GM21423 (cell line): ENCODE results near the gene SKIC8.

Experiments
- ATAC-seq: cut with Tn5 transposase; IDR thresholded peaks from one replicate; pipeline ENCODE4 v1.9.1; 2021; ENCODE audit warnings: mild to moderate bottlenecking, moderate library complexity; ENCODE audit not compliant: unreplicated experiment

The SKIC8 gene

DNA sequence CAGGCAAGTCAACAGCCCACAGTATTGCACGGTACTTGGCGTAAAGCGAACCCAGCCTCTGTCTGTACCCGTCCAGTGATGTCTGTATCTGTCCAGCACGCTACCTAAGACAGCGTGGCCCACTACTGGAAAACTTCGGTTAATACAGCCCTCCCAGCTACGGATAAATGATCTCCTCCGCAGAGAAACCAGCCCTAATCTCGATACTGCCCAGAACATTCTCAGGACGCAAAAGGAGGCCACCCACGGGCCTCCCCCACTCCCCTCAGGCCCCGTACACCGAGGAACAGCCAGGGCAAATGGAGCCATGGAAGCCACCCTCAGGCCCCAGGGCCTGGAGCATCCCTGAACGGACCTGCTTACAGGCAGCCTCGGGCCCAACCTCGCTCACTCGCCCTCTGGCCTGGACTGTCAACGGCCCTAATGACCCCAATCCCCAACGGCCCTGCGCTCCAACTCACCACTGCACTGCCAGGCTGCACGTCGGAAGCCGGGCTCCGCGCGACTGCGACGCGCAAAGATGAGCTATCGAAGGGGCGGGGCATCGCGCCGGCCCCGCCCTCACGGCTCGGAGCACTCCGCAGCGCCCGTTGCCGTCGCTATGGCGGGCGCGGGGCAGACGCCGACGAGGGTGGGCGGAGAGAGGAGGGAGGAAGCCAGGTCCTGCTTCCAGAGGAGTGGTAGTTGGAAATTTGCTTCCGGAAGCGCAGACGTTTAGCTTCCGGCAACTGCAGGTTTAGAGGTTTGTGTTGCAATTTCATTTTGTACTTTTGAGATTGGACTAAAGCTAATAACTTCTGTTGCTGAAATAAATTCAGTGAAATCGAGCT, at the start of gene SKIC8:
Gene SKIC8 (minus strand): TSS at position 509 of the 830 bp plus-strand sequence. CDS start 3,923 bp downstream, outside the sequence.
- ATAC-seq: peak; percentile 85

DNA sequence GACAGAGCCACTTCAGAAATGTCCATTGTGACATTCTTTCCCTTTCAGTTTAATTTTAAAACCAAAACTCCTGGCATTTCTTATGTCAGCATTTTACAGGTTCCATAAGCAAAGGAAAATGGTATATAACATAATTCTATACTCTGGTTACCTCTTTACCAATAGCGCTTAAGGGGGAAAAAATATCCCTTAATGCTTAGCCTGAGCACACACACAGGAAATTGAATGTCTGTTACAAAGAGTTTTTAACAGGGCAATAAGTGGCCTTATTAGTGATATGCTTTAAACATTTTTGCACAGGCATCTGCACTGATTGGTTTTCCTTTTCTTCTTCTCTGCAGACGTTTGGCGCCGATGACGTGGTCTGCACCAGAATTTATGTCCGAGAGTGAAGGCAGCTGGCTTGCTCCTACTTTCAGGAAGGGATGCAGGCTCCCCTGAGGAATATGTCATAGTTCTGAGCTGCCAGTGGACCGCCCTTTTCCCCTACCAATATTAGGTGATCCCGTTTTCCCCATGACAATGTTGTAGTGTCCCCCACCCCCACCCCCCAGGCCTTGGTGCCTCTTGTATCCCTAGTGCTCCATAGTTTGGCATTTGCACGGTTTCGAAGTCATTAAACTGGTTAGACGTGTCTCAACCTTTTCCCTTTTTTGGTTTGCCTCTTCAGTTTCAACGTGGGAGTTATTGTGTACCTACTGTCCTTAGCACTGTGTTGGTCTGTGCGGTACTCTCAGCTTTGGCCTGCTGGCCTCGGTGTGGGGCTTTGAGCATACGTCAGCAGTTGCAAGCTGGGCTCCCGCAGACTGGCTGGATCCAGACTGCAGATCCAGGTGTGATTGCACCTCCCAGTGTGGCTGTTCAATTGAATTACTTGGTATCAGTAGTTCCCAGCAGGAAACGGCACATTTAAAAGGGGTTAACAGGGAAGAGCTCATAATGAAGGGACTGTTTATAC, 48.5 kb upstream of the SKIC8 start:
- no peak for ATAC-seq

DNA sequence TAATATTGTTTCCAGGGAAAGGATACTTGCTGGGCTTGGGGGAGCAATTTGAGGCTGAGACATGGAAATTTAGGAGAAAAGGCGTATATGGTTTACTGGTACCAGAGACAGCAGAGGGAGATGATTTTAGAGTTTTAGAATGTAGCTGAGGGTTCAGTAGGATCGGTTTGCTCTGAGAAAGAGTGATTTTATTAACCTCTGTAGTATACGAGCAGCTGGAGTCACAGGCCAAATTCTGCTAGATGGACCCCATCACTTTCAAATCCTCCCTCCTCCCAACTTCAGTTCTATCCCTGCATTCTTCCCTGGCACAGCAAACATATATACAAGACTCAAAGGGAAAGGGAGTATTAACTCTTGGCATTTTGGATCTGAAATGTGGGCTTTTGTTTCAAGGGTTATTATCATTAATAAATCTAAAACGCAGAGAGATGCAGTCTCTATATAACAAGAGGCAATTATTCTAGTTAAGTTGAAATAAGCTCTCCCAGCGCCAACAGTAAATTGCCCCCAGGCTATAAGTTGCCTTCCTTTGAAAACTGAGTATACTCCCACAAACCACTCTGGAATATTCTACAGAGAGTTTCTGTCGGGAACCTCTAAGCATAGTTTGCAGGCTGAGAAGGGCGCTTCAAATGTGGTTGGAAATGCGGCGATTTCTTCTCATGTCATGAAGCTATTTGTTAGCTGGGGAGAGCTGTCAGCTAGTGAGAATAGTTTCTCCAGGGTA, 46.2 kb upstream of the SKIC8 start:
- ATAC-seq: no peak

DNA sequence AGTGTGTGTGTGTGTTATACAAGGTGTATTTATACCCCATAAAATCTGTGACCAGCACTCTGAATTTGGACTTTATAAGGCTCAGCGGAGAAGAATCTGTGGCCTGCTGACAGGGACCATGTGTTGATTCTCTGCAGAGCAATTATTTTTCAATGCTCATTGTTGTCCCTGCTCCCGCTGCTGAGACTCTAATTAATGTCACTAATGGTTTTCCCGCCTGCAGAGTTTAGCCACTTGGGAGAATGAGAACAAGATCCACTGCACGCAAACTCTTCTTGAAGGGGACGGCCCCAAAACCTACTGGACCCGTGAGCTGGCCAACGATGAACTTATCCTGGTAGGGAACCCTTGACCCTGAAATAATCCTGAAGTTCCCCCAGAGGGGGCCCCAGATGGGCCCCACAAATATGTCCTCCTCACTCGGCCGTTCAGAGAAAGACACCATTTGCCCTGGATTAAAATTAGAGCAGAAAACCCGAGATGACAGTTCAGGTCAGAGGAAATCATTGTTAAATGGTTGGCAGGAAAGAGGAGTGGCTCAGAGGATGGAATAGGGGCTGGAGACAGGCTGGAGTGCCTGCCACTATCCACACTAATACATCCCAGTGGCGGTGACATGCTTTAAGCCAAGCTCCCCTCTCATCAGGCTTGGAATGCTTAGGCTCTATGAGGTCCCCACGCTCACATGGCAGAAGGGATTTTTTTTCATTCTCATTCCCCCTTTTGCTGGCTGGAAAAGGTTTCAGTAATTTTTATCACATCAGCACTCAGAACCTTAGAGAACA, 44.1 kb upstream of the SKIC8 start:
- no peak for ATAC-seq

DNA sequence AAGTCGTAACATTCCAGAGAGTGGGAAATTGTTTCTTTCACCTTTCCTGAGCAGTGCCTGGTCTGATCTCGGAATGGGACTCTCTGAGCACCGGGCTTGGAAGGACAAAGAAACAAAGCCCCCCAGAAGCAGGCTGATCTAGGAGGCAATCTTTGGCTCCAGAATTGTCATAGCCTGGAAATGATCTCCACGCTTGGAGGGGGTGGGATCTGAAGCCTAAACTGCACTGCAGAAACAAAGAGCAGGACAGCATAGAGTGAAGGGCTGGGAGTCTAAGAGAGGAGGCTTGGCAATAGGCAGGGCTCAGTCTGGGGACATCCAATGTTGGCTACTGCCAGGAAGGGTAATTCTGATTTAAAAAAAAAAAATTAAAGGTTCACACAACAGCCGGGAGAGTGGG, 42.6 kb upstream of the SKIC8 start:
- no peak for ATAC-seq

DNA sequence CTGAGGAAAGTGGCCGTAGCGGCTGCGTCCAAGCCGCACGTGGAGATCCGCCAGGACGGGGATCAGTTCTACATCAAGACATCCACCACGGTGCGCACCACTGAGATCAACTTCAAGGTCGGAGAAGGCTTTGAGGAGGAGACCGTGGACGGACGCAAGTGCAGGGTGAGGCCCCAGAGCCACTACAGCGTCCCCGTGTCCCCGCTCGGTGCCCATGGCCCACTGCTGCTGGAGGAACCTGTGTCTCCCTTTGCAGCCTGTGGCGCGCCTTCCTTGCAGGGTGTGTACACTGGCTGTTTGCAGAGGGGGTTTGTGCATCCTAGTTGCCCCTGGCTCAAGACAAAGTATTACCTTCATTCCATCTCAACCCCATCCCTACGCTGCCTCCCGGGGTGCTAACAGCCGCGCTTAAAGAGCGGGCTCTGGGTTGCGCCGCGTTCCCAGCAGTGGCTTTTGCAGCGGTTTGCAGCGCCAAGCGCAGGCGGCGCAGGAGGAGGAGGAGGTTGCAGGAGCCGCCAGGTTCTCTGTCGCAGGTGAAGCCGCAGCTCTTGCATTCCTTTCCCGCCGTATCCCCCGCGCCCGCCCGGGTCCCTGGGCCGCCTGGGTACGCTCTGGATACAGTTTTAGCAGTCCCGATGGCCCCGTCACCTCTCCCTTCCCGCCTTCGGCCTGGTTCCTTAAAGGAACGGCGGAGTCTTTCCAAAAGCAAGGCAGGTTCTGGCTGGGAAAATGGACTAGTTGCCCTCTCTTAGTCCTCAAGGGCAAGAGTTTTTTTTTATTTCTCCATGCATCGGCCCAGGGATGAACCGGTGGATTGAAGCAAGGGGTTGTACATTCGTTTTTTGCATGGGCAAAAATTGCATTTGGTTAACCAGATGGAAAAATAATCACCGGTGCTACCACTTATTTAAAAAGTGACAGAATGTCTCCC, 41.9 kb upstream of the SKIC8 start:
- ATAC-seq: no peak

DNA sequence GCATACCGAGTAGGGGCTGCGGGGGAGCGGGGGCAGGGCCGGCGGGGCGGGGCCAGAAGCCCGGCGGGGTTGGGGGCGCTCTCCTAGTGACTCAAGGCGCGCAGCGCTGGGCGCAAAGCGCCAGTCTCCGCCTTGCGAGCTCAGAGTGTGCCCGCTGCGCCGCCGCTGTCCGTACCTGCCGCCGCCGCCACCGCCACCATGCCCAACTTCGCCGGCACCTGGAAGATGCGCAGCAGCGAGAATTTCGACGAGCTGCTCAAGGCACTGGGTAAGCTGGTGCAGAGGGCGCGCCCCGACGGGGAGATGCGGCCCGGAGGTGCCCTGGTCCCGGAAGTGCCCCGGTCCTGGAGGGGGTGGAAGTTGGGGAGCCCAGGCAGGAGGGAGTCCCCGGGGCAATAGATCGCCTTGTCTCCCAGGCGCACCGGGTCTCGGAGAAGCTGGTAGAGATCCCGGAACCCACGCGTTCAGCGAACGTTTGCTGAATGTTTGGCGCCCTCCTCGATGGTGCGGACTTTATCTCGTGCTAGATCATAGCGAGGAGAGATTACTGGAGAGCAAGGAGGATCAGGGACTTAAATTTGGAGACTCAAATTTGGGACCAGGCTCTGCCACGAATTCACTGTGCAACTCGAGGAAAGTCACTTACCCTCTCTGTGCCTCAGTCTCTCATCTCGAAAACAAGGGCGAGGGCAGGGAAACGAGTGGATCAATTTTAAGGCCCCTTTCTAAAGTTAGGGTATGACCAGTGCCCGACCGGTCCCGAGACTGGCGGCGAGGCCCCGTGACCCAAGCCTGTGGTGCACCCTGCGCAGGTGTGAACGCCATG, 41.0 kb upstream of the SKIC8 start, which contains the start of gene CRABP1:
Gene CRABP1 (plus strand): TSS at position 123 of the 826 bp plus-strand sequence. CDS start 76 bp downstream, at position 199.
- no peak for ATAC-seq

DNA sequence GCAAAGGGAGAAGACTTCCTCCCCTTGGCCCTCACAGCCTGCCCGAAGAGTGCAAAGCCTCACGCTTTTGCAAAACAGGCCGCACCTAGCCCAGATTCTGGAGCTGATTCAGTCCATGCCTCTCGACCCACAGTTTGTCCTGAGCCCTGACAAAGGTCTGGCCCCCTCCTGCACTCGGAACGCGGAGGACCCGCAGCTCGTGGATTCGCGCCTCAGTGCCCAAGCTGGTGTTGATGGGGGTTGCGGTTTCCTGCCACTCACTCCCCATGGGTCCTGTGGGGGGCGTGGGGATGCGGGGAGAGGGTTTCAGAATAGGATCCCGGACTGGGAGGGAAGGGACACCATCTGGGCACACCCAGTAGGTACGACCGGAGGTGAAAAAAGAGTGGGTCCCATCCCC, 40.1 kb upstream of the SKIC8 start:
- no peak for ATAC-seq

DNA sequence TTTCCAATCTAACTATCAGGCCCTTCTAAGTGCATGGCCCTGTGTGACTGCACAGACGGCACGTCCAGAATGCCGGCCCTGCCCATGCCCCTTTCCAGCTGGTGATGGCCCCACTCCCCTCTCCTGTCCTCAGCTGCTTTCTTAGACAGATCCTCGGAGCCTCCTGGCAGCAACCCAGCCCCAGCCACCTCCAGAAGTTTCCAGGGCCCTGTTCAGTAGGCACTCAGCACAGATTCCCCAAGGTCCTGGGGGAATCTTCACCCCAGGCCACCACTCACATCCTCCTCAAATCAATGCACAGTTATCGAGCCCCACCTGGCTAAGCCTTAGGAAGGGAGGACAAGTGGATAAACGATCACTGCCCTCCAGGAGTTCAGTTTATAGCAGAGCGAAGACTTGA, 39.4 kb upstream of the SKIC8 start:
- ATAC-seq: no peak

DNA sequence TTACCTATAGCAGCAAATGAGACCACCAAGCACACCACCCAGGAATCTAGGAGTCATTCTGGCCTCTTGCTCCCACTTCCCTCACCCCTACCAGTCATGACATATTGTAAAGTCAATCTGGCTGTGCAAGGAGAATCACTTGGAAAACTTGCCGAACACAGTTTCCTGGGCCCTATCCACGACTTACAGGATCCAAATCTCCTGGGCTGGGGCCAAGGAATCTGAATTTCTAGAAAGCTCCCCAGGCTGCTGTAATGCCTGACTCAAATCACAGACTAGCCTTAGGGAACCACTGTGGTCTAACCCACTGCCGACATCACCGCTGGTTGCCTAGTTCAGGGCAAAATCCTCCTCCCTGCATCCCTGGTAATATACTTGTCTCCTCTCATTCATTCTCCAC, 36.6 kb upstream of the SKIC8 start:
- no peak for ATAC-seq

DNA sequence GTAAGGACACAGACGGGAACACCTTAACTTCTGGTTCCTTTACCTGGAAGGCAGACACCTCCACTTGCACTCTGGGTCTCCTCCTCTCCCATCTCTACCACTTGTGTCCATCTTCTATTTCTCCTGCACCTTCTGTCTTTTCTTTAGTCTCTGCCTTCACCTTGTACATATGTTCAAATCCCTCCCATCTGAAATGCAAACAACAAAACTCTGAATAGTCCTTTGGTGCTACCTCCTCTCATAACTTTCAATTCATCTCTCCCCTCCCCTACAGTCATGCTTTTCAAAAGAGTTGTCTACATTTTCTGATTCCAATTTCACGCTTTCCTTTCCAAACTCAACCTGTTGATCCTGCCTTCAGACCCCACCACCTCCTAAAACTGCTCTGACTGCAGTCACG, 35.4 kb upstream of the SKIC8 start:
- no peak for ATAC-seq

DNA sequence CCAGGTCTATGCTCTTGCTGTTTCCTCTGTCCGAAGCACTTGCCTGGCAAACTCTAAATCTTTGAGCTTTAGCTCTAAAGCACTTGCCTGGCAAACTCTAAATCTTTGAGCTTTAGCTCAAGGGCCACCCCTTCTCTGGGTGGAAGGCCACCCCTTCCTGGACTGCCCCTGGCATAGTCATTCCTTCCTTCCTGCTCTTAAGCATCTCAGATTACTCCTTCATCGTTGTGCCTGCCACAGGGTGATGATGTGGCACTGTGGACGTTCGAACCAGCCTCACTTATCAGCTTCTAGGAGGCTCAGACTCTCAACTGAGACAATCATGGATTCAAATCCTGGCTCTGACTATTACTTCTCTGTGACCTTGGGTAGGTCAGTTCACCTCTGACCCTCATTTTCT, 30.2 kb upstream of the SKIC8 start:
- ATAC-seq: no peak

DNA sequence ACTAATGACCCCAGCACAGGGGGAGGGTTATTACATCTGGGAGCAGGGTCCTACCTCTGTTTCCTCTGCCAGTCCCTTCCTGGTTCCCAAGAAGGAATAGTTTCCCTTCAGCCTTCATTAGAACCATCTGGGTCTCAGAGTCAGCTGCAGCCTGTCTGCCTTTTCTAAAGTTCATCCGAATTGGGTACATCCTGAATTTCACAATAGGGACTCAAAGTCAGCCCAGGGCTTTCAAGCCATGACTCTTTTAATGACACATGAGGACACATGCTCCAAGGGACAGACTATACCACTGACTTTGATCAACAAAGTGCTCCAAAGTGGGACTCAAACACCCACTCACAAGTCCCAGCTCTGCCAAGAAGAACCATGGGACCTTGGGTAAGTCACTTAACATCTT, 28.1 kb upstream of the SKIC8 start:
- ATAC-seq: no peak

DNA sequence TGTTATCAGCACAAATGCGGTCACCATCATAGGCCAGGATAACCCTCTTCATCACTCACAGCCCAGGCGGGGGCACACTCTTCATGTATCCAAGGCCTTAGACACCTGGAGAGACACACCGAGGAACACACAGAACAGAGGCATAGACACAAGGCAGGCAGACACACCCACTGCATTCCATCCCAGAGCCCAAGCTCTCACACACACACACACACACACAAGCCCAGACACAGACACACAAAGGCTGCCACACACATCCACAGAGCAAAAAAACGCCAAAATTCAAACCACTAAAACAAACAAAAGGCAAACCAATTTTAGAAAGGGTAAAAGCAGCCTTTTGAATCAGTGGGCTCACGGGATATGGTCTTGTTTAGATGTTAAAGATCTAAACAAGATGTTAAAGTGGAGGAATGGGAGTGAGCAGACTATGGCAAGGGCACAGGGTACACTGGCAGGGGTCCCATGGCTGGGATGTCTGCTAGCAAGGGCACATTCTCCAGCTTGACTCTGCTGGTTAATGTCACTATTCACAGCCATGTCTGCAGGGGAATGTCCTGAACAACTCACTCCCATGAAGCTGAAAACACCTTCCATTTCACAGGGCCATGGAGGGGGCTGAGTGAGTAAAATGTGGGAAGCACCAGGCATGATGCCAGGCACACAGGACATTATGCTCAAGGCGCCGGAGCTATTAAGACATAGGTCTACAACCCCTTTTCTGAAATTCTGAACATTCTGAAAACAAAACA, 25.9 kb upstream of the SKIC8 start:
- no peak for ATAC-seq

DNA sequence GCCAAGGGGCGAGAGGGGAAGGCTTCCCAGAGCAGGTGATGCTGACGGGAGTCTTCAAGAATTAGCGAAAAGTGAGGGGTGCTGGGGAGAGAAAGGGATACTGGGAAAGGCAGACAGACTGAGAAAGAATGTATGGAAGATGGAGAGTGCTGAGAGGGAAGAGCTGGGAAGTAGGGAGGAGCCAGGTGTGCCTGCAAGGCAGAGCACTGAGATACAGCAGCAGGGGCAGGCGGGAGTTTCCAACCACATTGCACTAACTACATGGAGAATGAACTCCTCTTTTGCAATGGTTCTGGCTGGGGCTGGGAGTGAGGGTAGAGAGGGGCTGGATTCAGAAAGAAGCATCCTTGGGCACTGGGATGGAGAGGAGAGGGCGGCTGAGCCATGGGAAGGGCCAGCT, 24.7 kb upstream of the SKIC8 start:
- ATAC-seq: no peak

DNA sequence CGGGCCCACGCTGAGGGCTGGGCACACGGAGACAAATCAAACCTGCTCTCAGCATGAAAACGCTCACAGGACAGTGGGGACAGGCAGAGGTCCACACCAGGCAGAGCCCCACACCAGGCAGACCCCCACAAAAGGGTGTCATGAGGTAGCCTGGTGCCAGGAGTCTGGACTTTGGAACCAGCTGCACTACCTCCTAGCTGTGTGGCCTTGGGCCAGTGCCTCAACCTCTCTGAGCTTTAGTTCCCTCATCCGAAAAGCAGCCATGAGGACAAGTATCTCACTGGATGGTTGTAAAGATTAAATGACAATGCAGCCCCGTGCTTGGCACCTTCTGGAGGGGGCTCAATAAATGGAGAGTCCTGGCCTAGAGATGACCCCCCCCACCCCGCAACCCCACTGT, 24.3 kb upstream of the SKIC8 start:
- ATAC-seq: no peak

DNA sequence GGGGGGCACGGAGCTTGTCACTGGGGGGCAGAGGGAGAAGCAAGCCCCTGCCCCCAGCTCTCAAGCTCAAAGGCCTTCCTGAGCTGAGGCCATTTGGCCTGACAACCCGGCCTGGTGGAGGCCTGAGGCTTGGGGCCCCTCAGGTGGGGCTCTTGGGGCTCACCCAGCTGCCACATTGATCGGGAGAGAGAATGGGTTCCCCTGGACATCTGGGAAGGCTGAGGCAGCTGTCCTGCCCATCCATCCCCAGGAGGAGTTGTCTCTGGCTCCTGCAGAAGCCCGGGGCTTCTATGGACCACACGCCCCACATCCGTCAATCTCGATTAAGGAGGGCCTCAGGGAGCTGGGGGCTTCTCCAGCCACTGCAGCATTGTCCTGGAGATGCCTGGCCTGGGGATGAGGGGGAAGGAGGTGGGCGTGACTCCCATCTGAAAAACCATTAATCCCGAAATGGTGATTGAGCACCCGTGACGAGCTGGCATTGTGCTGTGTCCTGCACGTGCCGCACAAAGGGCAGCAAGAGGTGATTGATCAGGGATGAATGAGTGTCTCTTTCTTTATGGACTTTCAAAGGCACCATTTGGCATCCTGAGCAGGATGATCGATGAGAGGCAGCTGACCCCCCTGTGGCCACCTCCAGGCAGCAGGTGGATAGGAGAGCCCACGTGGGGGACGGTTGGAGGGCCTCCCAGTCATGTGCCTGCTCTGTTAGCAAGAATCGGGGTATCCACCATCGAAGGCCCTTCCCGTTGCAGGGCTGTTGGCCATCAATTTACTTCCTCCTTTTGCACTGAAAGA, 23.5 kb upstream of the SKIC8 start:
- ATAC-seq: no peak
